IMR-90 (cell line): Measurements from ENCODE around the gene IFNGR1. TPM values are rescaled to one million over a fixed set of nuclear protein-coding genes. Genes with fewer than 3 reads are reported as not detected.

Experiments used
- ATAC-seq: fragments of 200-7000 bp; cut with Tn5 transposase; 2 replicates; pipeline ENCODE4 v1.9.1; 2020; ENCODE audit warnings: low read depth, mild to moderate bottlenecking, moderate library complexity
- BruUV-seq: library from RNA; stranded (reverse); fragments of 400-500 nt; replicated peaks from 2 replicates; lab custom pipeline; 2021; lab: Mats Ljungman, UMichigan
- CTCF ChIA-PET: fragments of 300-600 bp; formaldehyde crosslinking; extraction: SDS; loops from one replicate; lab custom pipeline; 2021; ENCODE audit warnings: antibody characterized with exemption; lab: Yijun Ruan, JAX
- POLR2A ChIA-PET: fragments of 300-600 bp; sonication (Branson Sonifier 250); formaldehyde crosslinking; loops from one replicate; lab custom pipeline; 2022; ENCODE audit warnings: antibody characterized with exemption; ENCODE audit not compliant: unreplicated experiment; lab: Charles Lee
- DNase-seq: peaks from one replicate; pipeline ENCODE4 v3.0.0; 2013
- H2AFZ ChIP-seq: replicated peaks from 2 replicates; pipeline ENCODE3; 2013; ENCODE audit warnings: low read length, mild to moderate bottlenecking; ENCODE audit not compliant: poor library complexity
- H2AK5ac ChIP-seq: 2 replicates; pipeline ENCODE4 v1.6.1; 2013; ENCODE audit warnings: low read depth, low read length, inconsistent platforms
- H2AK9ac ChIP-seq: replicated peaks from 2 replicates; pipeline ENCODE3; 2013; ENCODE audit warnings: mild to moderate bottlenecking, low read depth, low read length, moderate library complexity; ENCODE audit not compliant: poor library complexity
- H2BK120ac ChIP-seq: 2 replicates; pipeline ENCODE4 v1.6.1; 2013; ENCODE audit warnings: low read depth, low read length, inconsistent platforms
- H2BK15ac ChIP-seq: 3 replicates; pipeline ENCODE4 v1.6.1; 2013; ENCODE audit warnings: low read depth, low read length, inconsistent platforms
- H2BK20ac ChIP-seq: 2 replicates; pipeline ENCODE4 v1.6.1; 2013; ENCODE audit warnings: low read depth, mild to moderate bottlenecking, inconsistent platforms, low read length, moderate library complexity
- H2BK5ac ChIP-seq: 2 replicates; pipeline ENCODE4 v1.6.1; 2013; ENCODE audit warnings: mild to moderate bottlenecking, low read depth, low read length, inconsistent platforms; ENCODE audit not compliant: poor library complexity, severe bottlenecking
- H3K14ac ChIP-seq: replicated peaks from 2 replicates; pipeline ENCODE4 v1.6.1; 2013; ENCODE audit warnings: low read depth, low read length, inconsistent platforms
- H3K18ac ChIP-seq: 2 replicates; pipeline ENCODE4 v1.6.1; 2013; ENCODE audit warnings: low read depth, low read length, control low read depth
- H3K23ac ChIP-seq: 2 replicates; pipeline ENCODE4 v1.6.1; 2013; ENCODE audit warnings: low read depth, low read length, inconsistent platforms
- H3K27ac ChIP-seq: 2 replicates; pipeline ENCODE4 v1.5.1; 2013; ENCODE audit warnings: mild to moderate bottlenecking, control low read depth, low read length; ENCODE audit not compliant: insufficient read depth
- H3K27me3 ChIP-seq: 2 replicates; pipeline ENCODE4 v1.6.1; 2013; ENCODE audit warnings: low read length; ENCODE audit not compliant: control insufficient read depth, insufficient read depth
- H3K36me3 ChIP-seq: 2 replicates; pipeline ENCODE4 v1.6.1; 2013; ENCODE audit warnings: low read length, mixed read lengths; ENCODE audit not compliant: control insufficient read depth, insufficient read depth
- H3K4ac ChIP-seq: 2 replicates; pipeline ENCODE4 v1.6.1; 2013; ENCODE audit warnings: low read depth, low read length, inconsistent platforms
- H3K4me1 ChIP-seq: 2 replicates; pipeline ENCODE4 v1.6.1; 2013; ENCODE audit warnings: low read length, mixed read lengths; ENCODE audit not compliant: control insufficient read depth, insufficient read depth
- H3K4me2 ChIP-seq: 2 replicates; pipeline ENCODE4 v1.6.1; 2013; ENCODE audit warnings: low read depth, mild to moderate bottlenecking, control low read depth, low read length, moderate library complexity
- H3K4me3 ChIP-seq: 2 replicates; pipeline ENCODE4 v1.5.1; 2013; ENCODE audit warnings: low read depth, mild to moderate bottlenecking, control low read depth, low read length, moderate library complexity; ENCODE audit not compliant: insufficient read depth
- H3K56ac ChIP-seq: 2 replicates; pipeline ENCODE4 v1.6.1; 2013; ENCODE audit warnings: low read length, inconsistent platforms; ENCODE audit not compliant: insufficient read depth; ENCODE audit errors: extremely low read depth
- H3K79me1 ChIP-seq, 2 experiments: 2 replicates each; pipeline ENCODE4 v1.6.1; 2013; ENCODE audit warnings: low read length in 2 of 2, inconsistent platforms in 1 of 2, low read depth in 1 of 2
- H3K9ac ChIP-seq: 2 replicates; pipeline ENCODE4 v1.6.1; 2013; ENCODE audit warnings: low read depth, low read length, control low read depth
- H3K9me1 ChIP-seq: 2 replicates; pipeline ENCODE4 v1.6.1; 2013; ENCODE audit warnings: low read length, inconsistent platforms; ENCODE audit not compliant: insufficient read depth
- H3K9me3 ChIP-seq: 2 replicates; pipeline ENCODE4 v1.6.1; 2013; ENCODE audit warnings: low read length; ENCODE audit not compliant: control insufficient read depth, insufficient read depth
- H4K20me1 ChIP-seq: 2 replicates; pipeline ENCODE4 v1.6.1; 2013; ENCODE audit warnings: low read length, inconsistent platforms; ENCODE audit not compliant: insufficient read depth
- H4K5ac ChIP-seq: 2 replicates; pipeline ENCODE4 v1.6.1; 2013; ENCODE audit warnings: mild to moderate bottlenecking, low read depth, low read length, control low read depth
- H4K8ac ChIP-seq, 2 experiments: 2 replicates each; pipeline ENCODE4 v1.6.1; 2013; ENCODE audit warnings: low read depth in 2 of 2, low read length in 2 of 2, control low read depth in 1 of 2, inconsistent platforms in 1 of 2
- H4K91ac ChIP-seq: 2 replicates; pipeline ENCODE4 v1.6.1; 2013; ENCODE audit warnings: low read depth, low read length, inconsistent platforms; ENCODE audit not compliant: insufficient read depth
- BHLHE40 ChIP-seq: fragments of 150-350 bp; IDR thresholded peaks from 2 replicates; pipeline ENCODE4 v1.6.1; 2016; ENCODE audit warnings: mild to moderate bottlenecking, low read depth, low read length
- CEBPB ChIP-seq: IDR thresholded peaks from 2 replicates; pipeline ENCODE4 v1.6.1; 2012; ENCODE audit warnings: low read depth, low read length, improper control_type of control experiment
- RCOR1 ChIP-seq: IDR thresholded peaks from 2 replicates; pipeline ENCODE4 v1.6.1; 2012; ENCODE audit warnings: mild to moderate bottlenecking, low read length, improper control_type of control experiment; ENCODE audit not compliant: insufficient replicate concordance
- WGBS, 2 experiments: methylation state at CpG; one replicate each; pipeline versions ENCODE4 v1.1.5 to v1.1.7; 2013; ENCODE audit warnings: missing lambda C conversion rate in 2 of 2; ENCODE audit not compliant: insufficient read length in 1 of 2; ENCODE audit errors: extremely low coverage in 2 of 2; 5-methylcytosine and 5-hydroxymethylcytosine counted together
- dilution Hi-C: fragments of 300-500 bp; cut with HindIII; formaldehyde crosslinking; loops from one replicate; pipeline ENCODE4 v1.14.3; 2018; ENCODE audit warnings: low sequenced_read_pairs; ENCODE audit not compliant: unreplicated experiment
- in situ Hi-C: fragments of 300-500 bp; cut with MboI; formaldehyde crosslinking; loops from 3 replicates; pipeline ENCODE4 v1.14.3; 2019; ENCODE audit warnings: low sequenced_read_pairs, inconsistent platforms, mixed read lengths
- intact Hi-C: fragments of 100-400 bp; cut with micrococcal nuclease; formaldehyde crosslinking; loops from 2 replicates; pipeline ENCODE4 v1.10.0; 2022
- polyA plus RNA-seq, 3 experiments: library from polyadenylated mRNA; depleted of rRNA; stranded (reverse); fragments of >200 nt; gene quantifications; 2 replicates each; pipeline ENCODE4 v1.2.3, GENCODE V29; 2012; ENCODE audit warnings: low replicate concordance in 1 of 3
- total RNA-seq: library from RNA; depleted of rRNA; stranded (reverse); fragments of >200 nt; gene quantifications from 2 replicates; pipeline ENCODE4 v1.2.3, GENCODE V29; 2012

The IFNGR1 gene
- total and polyA plus RNA-seq, 2 of the 4 experiments (the other 2 are of a cell fraction), result 19.1 to 25.6 TPM

GRCh38 chr6:137211910-137212309 is 7.3 kb downstream of the IFNGR1 start:
- Histone ChIP-seq H3K4ac (no peak overlapping the region), H3K18ac (no peak overlapping the region), H4K91ac (no peak overlapping the region), H3K36me3 (peaks cover 3% of the 10 kb centered on the region; the same call in 1 of the 2 replicates), H3K27me3 (no peaks in the 10 kb centered on the region), H2AK9ac (no peak overlapping the region), H3K9me3 (no peaks in the 10 kb centered on the region; the same call in 1 of the 2 replicates), H2BK20ac (no peak overlapping the region), H2BK5ac (no peak overlapping the region), H3K4me1 (peaks cover 3% of the 10 kb centered on the region; the same call in 1 of the 2 replicates), H2BK120ac (no peak overlapping the region), H4K8ac (no peak overlapping the region), H3K9me1 (no peaks in the 10 kb centered on the region), H4K5ac (no peak overlapping the region), H3K4me2 (no peak overlapping the region), H3K56ac (no peak overlapping the region), H3K9ac (no peak overlapping the region), H2BK15ac (no peak overlapping the region), H3K23ac (no peak overlapping the region), H4K20me1 (peaks cover 25% of the 10 kb centered on the region), H2AFZ (no peak overlapping the region), H3K27ac (no peak overlapping the region), H3K14ac (no peak overlapping the region), H3K79me1 (peaks cover 22 to 47% of the 10 kb centered on the region in 2 experiments), H2AK5ac (no peak overlapping the region), H3K4me3 (no peak overlapping the region)
- dilution Hi-C loops, result no loop called here
- no TSS peak for BruUV-seq
- POLR2A ChIA-PET, result no interaction called here
- WGBS, 2 experiments, result 96% methylated on average over 3 of the region's 3 CpGs; no CpG with 5 or more reads in 1 of the 2 experiments
- in situ Hi-C loops, result no loop called here
- no peak for TF ChIP-seq BHLHE40
- TF ChIP-seq CEBPB, result no peak
- no peak for TF ChIP-seq RCOR1
- intact Hi-C loops, result no loop called here
- ATAC-seq (no peak), DNase-seq (no peak)
- CTCF ChIA-PET, result interaction anchor here (0.6 kb wide), 1 partner anchor 1764 kb away, joined by 3 read pairs; no protein-coding TSS in a partner anchor
